GM18870 (cell line): ENCODE measurements around the gene TTC33.
"Not testable (repeated sequence)": the region's sequence is repeated elsewhere in the genome, so short reads cannot be mapped to it uniquely, and the experiment has no call there.

ENCODE experiments used
- ATAC-seq: cut with Tn5 transposase; IDR thresholded peaks from one replicate; pipeline ENCODE4 v1.9.1; 2021; ENCODE audit warnings: moderate library complexity; ENCODE audit not compliant: unreplicated experiment

Gene TTC33

DNA sequence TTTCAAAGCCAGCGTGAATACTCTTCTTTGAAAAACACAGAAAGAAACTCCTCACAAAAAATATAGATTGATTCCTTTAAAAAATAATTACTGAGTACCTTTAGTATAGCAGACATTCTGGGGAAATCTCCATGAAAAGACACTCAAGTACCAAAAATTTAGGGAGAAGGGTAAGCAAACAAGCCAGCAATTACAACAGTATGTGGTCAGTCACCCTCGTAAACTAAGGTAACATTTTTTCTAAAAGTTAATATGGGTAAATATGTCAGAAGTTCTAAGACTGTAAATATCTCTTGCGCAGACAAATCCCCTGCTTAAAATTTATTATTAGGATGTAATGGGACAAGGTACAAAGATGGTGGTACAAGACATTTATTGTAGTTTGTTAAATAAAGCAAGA lies 178.0 kb downstream of the TTC33 start:
- no peak for ATAC-seq

DNA sequence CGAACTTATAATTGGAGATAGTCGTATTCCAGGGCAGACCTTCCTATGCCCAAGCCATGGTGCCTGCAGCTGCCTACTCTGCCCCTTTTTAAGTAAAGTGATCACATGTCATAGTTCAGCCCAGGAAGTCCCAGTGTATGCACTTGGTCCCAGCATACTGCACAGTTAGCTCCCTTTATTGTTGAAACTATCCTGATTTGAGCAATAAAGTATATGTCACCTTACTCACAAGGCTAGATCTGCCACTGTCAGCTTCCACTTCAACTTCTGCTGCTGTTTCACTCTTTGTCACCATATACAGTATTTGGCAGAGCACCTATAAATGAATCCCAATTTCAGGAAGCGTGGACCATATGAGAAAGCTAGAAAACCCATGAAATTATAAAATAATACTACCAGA lies 179.8 kb downstream of the TTC33 start:
- ATAC-seq = no peak

DNA sequence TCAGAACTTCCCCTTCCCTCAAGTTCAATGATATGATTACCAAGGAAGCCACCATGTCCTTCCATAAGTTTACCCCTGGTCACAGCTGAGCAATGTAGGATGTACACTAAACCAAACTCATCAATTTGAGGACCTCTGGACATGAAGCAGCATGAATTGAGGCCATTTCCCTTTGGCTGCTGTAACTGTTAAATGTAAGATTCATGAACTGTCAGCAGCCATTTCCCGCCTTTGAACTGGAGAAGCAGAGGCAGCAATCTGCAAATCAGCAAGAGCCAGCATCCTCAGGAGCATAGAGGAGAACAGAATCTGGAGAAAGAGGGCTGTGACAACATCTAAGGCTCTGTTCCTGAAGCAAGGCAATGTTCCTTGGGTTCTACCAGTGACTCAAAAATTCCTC lies 180.3 kb downstream of the TTC33 start:
- ATAC-seq = no peak

DNA sequence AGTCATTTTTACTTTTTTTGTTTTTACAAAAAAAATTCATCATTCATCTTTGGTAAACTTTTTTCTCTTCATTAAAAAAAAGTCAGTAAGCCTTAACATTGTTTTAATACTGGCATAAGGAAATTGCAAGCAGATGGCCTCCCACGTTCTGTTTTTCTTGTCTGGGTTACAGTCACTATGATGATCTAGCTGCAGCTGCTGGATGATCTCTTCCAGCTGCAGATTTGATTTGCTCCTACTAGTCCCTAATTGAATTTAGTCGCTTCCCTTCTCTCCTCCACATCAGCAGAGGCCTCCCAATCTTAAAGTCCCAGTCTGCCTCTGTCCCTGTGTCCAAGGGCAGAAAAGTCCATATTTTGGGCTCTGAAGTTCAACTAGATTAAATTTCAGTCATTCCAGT lies 182.8 kb downstream of the TTC33 start:
- ATAC-seq = no peak

DNA sequence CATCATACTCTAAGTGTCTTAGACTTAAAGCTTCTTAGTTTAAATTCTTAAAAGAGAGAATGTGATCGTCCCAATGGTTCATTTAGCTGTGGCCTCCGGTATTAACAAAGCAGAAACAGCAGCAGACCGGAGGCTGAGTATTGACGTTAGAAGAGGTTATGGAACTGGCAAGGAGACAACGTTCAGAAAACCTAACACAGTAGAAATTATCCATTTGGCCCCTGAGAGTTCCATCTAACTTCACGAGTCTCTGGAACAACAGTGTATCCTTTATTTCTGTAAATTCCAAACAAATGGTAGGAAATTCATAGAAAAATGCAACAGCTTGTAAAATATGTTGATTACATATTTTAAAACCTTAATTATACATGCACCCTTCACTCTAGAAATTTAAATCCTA lies 183.4 kb downstream of the TTC33 start:
- ATAC-seq = no peak

DNA sequence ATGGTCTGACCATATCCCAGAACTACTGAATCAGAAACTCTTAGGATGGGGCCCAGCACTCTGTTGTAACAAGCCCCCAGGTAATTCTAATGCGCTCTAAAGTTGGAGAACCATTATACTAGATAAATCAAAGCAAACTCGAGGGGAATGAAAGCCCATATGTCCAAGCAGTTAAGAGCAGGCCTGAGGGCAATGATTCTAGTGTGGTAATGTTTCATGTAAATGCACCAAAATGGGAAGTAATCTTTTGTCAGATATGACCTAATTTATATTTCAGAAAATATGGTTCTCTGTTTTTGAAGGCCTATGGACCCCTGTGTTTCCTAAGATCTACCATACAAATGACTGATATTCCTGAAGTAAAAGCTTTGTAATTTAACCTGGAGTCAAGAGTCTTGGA lies 184.0 kb downstream of the TTC33 start:
- no peak for ATAC-seq

DNA sequence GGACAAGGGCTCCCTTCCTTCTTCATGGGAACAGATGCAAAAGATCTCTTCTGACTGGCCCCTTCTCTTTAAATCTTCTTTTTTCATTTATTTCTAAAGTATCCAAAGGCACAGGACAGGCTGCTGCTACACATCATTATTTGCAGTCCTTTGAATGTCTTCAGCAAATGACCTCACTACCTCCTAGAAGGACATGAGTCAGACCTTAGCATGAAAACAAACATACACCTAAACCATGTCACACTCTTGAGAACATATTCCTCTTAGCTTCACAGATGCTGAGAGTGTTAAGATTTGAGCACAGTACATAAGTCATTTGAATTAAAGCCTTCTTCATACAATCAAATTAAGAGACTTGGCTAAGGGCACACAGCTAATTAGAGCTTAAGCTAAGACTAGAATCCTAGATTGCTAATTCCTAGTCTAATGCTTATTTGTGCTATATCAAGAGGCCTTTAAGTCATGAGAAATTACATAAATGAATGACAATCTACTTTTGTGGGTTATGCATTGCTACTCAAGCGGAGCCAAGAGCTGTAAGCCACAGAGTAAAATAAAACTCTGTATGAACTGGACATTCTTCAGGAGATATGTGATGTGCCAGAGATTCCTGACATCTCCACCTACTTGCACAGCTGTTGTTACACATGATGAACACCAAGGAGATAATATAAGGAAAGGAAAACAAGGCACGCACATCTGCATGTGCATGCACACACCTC lies 185.2 kb downstream of the TTC33 start:
- peak; percentile 88 for ATAC-seq

DNA sequence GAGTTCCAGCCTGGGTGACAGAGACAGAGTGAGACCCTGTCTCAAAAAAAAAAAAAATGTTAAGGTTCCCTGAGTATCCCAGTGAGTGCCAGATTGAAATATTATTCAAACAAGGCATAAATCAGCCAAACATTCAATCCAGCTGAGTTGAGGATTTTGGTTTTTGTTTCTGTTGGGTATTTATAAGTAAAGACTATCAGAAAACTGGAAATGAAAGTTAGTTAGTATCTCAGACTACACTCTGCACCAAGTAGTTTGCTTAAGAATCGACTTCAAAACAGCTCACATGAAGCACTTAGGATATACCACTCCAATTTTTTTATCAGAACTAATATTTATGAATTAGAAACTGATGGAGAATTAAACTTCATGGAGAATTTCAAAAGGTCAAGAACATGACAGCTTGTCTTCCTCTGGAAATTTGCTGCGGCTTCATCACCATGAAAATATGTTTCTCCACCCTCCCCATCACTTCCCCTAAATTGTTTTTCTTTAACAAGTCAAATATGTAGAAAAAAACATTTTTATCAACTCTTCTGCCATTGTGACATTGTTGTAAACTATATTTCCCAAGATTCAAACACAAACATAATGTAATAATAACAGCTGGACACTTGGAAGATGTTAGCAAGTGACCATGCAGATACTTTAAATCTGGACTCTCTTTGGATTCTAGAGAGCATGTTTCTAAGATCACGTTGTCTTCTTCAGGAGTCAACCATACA lies 186.1 kb downstream of the TTC33 start:
- ATAC-seq = no peak

DNA sequence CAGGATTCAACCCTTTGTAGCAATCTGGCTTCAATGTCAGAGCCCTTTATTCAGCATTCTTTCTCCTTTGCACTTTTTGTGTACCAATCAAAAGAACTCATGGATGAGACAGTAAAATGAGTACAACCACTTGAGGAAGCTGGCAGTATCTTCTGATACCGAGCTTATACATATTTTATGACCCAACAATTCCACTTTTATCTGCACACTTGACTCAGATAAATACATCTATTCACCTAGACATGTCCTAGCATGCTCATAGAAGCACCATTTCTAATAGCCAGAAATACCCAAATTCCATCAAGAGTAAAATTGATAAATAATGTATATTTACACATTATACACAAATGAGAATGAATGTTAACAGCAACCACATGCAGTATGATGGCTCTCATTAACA lies 187.2 kb downstream of the TTC33 start:
- no peak for ATAC-seq

DNA sequence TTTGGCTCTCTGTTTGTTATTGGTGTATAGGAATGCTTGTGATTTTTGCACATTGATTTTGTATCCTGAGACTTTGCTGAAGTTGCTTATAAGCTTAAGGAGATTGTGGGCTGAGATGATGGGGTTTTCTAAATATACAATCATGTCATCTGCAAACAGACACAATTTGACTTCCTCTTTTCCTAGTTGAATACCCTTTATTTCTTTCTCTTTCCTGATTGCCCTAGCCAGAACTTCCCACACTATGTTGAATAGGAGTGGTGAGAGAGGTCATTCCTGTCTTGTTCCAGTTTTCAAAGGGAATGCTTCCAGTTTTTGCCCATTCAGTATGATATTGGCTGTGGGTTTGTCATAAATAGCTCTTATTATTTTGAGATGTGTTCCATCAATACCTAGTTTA lies 192.6 kb downstream of the TTC33 start:
- not testable (repeated sequence) for ATAC-seq

DNA sequence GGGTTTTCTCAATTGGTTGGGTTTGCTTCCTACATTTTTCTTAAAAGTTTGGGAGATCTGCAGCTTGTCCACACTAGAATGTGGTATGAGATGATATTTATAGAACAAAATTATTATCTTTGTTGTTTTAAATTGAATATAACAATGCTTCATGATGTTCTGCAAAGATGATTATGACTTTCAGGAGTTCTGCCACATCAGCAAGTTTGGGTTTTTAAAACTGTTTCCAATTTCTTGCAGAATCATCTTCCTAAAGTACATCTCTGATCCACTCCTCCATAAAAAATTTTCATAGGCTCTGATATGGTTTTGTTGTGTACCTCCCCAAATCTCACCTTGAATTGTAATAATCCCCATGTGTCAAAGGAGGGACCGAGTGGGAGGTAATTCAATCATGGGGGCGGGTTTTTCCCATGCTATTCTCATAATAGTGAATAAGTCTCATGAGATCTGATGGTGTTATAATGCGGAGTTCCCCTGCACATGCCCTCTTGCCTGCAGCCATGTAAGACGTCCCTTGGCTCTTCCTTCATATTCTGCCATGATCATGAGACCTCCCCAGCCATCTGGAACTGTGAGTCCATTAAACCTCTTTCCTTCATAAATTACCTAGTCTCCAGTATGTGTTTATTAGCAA lies 195.2 kb downstream of the TTC33 start:
- no peak for ATAC-seq

DNA sequence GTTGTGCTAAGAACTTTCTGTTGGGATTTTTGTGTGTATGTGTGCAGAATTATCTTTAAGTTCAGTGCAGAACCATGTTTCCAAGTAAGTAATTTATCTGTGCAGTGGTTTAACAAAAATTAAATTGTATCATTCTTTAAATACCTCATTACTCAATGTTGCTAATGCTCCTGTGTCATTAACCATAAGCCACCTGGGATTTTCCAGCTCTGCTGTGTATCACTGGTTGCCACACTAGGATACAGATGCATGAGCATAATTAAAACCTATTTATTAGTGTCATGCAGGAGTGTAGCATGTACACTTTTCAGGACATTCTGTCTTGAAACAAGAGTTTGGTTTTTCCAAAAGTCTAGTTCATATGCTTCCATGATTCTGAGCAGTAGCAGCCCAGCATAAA lies 196.5 kb downstream of the TTC33 start:
- no peak for ATAC-seq

DNA sequence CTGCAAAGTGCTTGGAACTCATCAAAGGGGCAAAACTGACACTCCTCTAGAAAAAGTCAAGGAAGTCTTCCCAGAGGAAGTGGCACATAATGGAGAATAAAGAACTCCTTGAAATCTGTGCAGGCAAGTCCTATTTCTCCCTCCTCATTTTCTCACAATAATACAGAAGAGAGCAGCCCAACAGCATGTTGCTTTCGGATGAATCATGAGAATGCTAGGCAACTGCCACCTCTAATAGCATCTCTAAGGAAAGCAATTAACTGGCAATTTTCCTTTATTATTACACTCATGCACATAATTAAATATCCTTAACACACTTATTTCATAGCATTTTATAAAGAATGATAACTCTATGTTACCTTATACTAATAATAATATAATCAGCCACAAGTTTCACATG lies 198.3 kb downstream of the TTC33 start:
- ATAC-seq = no peak

DNA sequence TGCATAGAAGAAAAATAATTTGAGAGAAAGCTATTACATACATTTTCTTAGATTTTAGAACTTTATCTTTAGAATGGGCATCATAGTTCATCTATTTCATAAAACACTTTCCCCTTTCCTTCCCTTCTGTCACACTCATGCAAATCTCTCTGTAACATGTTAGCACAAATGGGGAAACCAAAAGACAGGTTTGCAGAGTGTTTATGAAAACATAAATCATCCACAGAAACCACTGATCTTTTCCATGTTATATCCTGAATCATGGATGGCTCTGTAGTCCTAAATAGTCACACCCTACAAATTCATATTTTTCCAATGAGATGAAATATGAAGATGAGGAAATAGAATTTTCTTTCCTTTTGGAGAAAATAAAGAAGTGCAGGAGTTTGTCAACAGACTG lies 198.9 kb downstream of the TTC33 start:
- ATAC-seq = no peak

DNA sequence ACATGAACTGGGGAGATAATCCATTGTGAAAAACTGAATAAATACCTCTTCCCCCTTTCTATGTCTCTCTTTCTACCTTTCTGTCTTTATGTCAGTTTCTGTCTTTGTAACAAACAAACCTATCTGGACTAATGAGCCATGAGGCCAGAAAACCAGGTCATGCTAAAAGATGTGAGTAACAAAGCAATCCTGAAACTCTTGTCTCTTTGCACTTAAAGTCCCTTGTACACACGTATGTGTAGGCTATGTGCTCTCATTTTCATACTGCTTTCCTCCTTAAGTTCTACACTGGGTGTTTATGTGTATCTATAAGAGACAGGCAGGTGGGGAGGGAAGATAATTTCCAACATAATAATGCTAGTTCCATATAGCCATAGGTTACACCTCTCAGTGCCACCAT lies 199.9 kb downstream of the TTC33 start:
- no peak for ATAC-seq

DNA sequence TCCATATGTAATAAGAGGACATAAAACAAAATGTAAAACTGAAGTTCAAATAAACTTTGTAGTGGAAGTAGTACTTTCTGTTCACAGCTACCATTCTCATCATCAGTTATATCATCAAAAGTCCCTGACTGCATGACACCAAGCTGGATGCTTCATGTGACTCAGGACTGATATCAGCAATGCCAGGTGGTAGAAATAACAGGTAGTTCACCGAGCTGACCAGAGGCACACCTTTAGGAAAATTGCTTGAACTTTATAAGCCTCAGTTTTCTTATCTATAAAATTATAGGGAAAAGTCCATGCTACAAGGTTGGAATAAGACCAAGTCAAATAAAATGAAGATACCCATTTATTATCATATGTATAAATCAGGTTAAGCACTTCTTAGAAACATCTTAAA lies 200.9 kb downstream of the TTC33 start:
- no peak for ATAC-seq

DNA sequence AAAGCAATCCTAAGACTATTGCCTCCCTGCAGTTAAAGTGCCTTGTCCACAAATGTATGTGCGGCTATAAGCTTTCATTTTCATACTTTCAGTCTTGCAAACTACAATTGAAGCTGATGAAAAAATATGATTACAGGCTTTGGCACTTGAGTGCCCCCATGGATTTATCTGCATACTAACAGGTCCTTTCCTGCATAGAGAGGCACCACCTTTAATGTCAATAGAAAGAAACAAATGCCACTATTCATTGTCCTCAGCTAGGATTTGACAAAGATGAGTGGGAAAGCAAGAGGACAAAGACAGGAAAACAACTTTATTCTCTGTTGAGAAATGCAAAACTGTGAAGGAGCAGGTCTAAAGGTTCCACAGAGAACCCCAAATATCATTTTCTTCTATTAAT lies 201.7 kb downstream of the TTC33 start:
- ATAC-seq = no peak

DNA sequence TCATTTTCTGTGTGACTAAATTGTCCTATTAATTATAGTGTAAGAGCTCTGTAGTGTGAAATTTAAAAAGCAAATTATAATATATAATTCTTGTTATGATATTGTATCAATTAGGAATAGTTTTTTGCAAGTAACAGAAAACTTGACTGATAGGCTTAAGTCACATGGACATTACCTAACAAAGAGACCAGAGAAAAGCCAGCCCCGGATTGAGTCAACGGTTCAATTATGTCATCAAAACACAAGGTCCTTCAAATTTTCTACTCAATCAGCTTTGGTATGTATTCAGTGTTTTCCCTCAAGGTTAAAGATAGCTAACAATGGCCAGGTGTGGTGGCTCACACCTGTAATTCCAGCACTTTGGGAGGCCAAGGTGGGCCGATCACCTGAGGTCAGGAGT lies 202.8 kb downstream of the TTC33 start:
- no peak for ATAC-seq

DNA sequence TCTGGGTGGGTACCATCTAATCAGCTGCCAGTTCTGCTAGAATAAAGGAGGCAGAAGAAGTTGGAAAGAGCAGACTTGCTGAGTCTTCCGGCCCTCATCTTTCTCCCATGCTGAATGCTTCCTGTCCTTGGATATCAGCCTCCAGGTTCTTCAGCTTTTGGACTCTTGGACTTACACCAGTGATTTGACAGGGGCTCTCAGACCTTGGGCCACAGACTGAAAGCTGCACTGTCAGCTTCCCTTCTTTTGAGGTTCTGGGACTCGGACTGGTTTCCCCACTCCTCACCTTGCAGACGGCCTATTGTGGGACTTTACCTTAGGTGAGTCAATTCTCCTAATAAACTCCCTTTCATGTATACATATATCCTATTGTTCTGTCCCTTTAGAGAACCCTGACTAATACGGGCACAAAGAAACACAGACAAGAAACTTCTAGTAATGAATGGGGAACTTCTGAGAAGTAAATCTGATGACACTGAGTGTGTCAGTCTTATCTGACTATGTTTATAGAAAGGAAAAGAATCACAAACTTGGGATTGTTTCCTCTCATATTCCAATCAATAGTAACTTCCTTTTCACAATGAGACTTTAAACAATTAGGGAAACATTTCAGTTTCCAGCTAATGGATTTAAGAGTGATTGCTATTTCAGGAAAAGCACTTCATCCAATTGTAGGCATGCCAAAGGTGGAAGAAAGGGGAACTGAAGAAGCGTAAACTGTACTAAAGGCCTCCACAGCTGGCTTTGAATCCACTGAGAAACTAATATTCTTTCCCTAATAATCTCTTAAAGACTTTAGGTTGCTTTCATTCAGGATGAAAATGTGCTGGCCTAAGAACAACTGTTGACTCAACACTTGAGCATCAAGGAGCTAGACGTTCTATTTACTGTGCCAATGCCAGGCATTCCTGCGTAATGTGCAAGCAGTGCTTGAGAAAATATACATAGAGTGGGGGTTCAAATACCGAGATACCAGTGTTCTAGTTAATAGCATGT lies 204.0 kb downstream of the TTC33 start:
- ATAC-seq = no peak

DNA sequence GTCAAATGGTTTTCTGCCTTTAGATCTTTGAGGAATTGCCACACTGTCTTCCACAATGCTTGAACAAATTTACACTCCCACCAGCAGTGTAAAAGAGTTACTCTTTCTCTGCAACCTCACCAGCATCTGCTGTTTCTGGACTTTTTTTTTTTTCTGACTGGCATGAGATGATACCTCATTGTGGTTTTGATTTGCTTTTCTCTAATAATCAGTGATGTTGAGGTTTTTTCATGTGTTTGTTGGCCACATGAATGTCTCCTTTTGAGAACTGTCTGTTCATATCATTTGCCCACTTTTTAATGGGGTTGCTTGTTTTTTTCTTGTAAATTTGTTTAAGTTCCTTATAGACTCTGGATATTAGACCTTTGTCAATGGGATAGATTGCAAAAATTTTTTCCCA lies 205.3 kb downstream of the TTC33 start:
- ATAC-seq = no peak

DNA sequence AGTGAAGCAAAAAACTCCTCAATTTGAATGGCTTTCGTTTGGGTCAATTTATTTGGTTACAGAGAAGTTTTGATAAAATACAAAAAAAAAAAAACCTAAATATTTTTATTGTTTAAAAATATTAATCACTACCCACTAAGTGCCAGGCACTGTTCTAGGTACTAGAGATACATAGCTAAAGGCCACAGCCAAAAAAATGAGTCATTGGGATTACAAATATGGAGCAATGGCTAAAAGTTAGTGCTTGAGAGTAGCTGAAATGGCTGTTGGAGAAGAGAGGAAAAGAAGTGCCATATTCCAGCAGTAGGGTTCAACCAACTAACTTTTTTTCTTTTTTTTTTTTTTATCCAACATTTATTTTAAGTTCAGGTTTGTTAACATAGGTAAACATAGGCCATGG lies 206.1 kb downstream of the TTC33 start:
- ATAC-seq = no peak
